GM23338 (cell line): ENCODE measurements around the gene TGIF1.

Source experiments
- CREB1 ChIP-seq: fragments of 250-450 bp; sonication (Bioruptor Pico); IDR thresholded peaks from 2 replicates; pipeline ENCODE4 v1.5.0; 2020; ENCODE audit warnings: low read depth, mild to moderate bottlenecking, moderate library complexity
- CTCF ChIP-seq, 2 experiments: fragments of 200-600 bp in 1 of 2; sonication (generic) in 1 of 2; conservative IDR thresholded peaks; 2 replicates each; pipeline versions ENCODE4 v1.5.1 to v1.6.1; 2016 to 2017; ENCODE audit warnings: antibody characterized with exemption in 2 of 2, low read depth in 2 of 2, mild to moderate bottlenecking in 2 of 2, moderate library complexity in 1 of 2
- ETS1 ChIP-seq: IDR thresholded peaks from 2 replicates; pipeline ENCODE4 v1.6.1; 2016; ENCODE audit warnings: antibody characterized with exemption
- EZH2 ChIP-seq: fragments of 200-600 bp; sonication (generic); IDR thresholded peaks from one replicate; pipeline ENCODE4 v1.8.0; 2017; ENCODE audit warnings: antibody characterized with exemption, mild to moderate bottlenecking, low read depth; ENCODE audit not compliant: unreplicated experiment
- JUNB ChIP-seq: IDR thresholded peaks from one replicate; pipeline ENCODE4 v1.6.1; 2016; ENCODE audit warnings: antibody characterized with exemption; ENCODE audit not compliant: unreplicated experiment
- POLR2AphosphoS5 ChIP-seq: IDR thresholded peaks from 2 replicates; pipeline ENCODE4 v1.6.1; 2016; ENCODE audit warnings: antibody characterized with exemption, low read depth
- ZNF114 ChIP-seq: fragments of 250-450 bp; sonication (Bioruptor Pico); IDR thresholded peaks from 2 replicates; pipeline ENCODE4 v1.5.0; 2020; ENCODE audit warnings: mild to moderate bottlenecking, moderate library complexity

- TF ChIP-seq CTCF (conservative IDR thresholded peaks at IDR 0.05; ENCODE audit: low read depth in 2 of 2) (no peak), JUNB (no peak), ZNF114 (CRISPR knock-in tag) (no peak), ETS1 (no peak), EZH2 (no peak), POLR2AphosphoS5 (no peak), CREB1 (CRISPR knock-in tag) (no peak)
Measured at GRCh38 chr18:3426074-3426473, 23.9 kb upstream of the TGIF1 start.
